NCI-H2107 treated with DMSO at 0.1 percent for 48 hours (cell line): Measurements from ENCODE around the gene TESK2.

Source experiments
- DNase-seq: peaks from one replicate; lab custom pipeline; 2025; ENCODE audit not compliant: unreplicated experiment; lab: John Stamatoyannopoulos, UW

The TESK2 gene

DNA sequence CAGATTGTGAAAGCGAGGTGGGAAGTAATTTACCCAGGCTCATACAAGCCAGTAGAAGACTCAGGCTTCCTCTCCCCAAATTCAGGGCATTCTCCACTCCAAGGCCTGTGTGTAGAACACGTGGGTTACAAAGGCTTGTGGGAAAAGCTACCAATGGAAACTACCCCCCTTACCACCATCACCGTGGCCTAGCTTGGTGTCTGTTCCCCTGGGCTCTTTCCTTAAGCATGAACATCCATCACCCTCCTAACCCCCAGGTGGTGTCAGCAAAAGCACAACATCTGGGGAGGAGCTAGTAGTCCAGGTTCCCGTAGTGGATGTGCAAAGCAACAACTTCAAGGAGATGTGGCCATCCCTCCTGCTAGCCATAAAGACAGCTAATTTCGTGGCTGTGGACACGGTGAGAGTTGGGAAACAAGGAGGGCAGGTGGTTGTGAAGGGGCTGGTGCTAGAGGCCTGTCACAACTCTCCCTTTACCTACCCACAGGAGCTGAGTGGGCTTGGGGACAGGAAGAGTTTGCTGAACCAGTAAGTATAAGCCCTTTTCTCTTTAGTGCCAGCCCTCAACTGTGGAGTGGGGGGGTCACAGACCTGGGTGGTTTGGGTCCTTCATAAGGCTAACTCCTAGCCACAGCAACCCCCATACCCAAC lies 150.0 kb downstream of the TESK2 start:
- DNase-seq, result peak; percentile 13

DNA sequence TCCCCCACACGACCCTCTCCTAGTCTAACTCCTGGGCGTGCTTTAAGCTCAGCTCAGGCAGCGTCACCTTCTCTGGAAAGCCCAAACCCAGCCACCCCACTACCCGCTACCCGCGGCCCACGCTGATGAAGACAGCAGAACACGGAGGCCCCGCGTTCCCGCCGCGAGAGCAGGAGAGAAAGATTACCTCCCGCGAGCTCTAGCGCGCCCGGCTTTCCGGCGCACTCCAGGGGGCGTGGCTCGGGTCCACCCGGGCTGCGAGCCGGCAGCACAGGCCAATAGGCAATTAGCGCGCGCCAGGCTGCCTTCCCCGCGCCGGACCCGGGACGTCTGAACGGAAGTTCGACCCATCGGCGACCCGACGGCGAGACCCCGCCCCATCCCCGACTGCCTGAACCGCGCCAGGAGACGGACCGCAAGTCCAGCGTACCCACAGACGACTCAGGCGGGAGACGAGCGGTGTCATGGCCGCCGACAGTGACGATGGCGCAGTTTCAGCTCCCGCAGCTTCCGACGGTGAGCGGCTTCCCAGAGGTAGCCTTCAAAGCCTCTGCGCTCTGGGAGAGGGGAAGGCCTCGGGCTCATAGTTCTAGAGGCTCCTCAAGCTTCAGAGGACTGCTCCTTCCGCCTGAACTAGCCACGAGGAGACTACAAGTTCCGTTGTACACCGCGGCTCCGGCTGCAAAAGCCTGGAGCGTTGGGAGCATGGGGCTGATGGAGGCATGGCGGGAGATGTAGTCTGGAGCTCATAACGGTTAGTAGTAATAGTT lies 151.0 kb downstream of the TESK2 start, which contains the start of the genes MUTYH and TOE1:
Gene MUTYH, minus strand, starts transcription at position 652 of the 770 bp plus-strand sequence. CDS start 5,935 bp downstream, outside the sequence.
Gene TOE1, plus strand, starts transcription at position 382 of the 770 bp plus-strand sequence. Its CDS starts 83 bp downstream, at position 465.
- DNase-seq, result peak; percentile 92

DNA sequence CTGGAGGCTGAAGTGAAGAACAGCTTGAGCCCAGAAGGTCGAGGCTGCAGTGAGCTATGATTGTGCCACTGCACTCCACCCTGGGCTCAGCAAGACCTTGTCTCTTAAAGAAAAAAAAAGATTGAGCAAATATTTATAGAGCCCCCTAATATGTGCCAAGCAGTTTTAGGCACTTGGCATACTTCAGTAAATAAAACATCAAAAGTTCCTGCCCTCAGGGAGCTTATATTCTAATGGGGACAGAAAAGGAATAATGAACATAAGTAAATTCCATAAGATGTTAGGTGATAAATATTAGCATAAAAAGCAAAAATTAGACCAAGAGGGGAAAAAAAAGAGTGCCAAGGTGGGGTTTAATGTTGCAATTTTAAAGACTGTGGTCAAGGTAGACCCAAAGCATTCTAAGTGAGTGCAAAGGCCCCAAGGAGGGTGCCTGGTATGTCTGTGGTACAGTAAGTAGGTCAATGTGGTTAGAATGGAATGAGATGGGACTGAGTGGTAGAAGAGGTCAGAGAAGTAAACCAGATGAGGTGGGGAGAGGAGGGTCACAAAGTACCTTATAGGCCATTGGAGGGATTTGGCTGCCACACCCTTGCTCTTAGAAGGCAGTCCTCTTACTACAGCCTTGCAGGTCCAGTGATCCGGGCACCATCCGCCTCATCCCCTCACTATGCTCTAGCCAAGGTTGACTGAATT lies 153.2 kb downstream of the TESK2 start:
- no peak for DNase-seq

DNA sequence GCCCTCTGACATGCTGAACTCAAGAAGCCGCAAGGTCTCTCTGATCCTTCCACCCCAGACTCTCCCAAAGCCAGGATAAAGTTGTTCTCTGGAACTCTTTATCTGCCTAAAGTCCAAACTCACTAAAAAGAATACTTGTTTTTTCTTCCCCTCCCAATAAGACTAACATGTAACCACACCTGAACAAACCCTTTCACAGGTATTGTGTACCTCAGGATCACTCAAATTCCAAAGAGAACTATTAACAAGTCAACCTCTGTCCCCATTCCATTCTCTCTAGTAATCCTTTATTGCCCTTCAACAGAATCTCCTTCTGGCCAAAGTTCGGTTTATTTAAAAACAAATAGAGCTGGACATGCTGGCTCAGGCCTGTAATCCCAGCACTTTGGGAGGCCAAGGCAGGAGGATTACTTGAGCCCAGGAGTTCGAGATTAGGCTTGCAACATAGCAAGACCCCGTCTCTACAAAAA lies 155.1 kb downstream of the TESK2 start:
- DNase-seq, result no peak

DNA sequence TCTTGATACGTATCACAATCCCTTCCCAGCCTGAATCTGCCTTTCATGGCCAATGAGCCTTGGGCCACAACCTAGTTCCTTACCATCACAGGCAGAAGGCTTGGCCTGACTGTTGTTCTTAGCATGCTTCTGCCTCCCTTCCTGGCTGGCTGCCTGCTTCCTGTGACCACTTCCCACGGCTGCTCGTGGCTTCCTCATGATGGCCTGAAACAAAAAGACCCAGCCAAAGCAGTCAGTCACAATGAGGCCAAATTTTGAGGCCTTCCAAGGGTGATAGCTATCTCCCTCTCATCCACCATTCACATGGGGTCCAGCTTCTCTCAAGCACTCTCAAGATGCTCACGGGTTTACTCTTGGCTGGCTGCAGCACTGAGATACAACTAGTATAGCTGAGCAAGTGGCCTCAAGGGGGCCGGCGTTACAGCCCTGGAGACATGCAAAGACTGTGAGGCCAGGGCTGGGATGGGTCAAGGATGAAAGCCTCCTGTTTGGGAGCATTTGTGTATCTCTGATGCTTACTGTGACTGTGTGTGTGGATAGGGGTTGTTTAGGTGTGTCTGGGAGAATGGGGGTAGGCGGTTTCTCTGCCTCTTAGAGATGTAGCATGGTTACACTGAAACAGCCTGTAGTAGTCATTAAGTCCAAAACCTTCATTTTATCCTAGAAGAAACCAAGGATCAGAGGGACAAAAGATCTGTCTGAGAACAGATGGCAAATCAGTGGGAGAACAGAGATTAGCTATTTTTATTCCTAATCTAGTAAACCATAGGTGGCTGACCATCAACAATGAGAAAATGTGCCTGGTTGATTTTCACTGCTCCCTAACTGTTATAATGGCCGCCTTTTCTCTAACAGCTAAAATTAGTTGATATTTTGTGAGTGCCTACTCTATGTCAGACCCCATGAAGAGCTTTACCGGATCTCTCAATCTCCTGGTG lies 156.4 kb downstream of the TESK2 start:
- DNase-seq, result no peak

DNA sequence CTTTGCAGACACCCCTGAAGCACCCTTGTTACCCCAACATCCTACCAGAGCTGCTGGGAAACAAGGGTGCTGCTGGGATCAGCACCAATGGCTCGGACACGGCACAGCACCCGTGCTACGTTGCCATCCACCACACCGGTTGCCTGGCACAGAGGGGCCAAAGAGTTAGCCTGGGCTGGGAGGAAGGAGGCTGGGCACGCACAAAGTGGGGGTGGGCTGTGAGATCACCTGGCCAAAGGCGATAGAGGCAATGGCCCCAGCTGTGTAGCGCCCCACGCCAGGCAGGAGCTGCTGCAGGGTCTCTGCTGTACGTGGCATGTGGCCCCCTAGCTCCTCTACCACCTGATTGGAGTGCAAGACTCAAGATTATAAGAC lies 158.6 kb downstream of the TESK2 start:
- no peak for DNase-seq

DNA sequence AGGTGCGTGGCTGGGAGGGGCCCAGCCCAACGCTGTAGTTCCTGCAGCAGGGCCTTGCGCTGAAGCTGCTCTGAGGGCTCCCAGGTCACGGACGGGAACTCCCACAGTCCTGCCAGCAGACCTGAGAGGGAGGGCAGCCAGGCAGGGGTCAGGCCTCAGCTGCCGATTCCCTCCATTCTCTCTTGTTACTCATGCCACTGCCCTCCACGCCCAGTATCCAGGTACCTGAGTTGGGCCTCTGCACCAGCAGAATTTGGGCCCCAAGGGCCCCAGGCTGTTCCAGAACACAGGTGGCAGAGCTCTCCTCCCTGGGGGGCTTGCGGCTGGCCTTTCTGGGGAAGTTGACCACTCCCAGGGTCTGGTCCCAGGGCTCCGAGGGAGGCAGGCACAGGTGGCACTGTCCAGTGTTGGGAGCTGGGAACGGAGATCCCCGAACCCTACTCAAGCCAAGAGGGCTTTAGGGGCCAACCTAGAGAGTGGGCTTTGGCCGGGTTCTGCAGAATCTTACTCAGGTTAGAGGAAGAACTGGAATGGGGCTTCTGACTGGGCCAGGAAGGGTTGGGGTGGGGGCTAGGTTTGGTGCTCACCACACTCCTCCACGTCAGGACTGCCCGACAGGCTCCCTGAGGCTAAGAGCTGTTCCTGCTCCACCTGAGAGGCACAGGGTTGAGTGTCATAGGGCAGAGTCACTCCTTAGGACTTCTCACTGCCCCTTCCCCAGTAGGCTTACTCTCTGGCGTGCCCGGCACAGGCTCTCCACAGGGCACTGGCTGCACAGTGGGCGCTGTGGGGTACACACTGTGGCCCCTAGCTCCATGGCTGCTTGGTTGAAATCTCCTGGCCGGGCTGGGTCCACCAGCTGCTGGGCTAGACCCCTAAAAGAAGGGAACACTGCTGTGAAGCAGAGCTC lies 159.3 kb downstream of the TESK2 start:
- DNase-seq, result no peak

DNA sequence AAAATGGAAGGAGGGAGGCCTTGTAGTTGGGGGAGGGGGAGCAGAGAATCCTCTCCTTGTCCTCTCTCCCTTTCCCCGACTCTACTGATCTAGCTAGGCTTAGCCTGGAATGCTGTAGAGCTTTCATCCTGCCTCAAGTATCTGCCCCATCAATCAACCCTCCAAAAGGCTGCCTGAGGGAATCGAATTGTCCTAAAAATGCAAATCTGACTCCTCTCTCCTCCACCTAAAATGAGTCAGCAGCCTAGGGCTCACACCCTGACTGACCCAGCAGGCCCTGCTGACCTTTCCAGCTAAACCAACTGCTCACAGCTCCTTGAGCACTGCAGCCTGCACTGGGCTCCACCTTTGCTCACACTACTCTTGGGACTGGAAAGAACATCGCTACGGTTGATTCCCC lies 161.5 kb downstream of the TESK2 start:
- no peak for DNase-seq

DNA sequence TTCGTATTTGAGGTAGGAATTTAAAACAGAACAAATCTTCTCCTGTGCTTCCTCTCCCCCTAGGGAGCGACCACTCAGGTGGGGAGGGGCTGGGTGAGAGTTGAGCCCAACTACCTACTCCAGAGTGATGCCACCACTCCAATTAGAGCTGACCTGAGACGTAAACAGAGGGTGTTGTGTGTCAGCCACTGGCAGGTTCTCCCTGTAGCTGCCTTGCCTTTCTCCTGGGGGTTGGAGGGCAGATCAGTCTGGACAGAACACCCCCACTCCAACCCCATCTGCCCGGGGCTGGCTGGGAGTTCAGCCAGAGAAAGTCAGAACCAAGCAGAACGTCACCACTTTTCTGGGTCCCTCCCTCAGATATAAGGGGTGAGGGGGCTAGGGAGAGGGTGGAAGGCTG lies 162.3 kb downstream of the TESK2 start:
- no peak for DNase-seq

DNA sequence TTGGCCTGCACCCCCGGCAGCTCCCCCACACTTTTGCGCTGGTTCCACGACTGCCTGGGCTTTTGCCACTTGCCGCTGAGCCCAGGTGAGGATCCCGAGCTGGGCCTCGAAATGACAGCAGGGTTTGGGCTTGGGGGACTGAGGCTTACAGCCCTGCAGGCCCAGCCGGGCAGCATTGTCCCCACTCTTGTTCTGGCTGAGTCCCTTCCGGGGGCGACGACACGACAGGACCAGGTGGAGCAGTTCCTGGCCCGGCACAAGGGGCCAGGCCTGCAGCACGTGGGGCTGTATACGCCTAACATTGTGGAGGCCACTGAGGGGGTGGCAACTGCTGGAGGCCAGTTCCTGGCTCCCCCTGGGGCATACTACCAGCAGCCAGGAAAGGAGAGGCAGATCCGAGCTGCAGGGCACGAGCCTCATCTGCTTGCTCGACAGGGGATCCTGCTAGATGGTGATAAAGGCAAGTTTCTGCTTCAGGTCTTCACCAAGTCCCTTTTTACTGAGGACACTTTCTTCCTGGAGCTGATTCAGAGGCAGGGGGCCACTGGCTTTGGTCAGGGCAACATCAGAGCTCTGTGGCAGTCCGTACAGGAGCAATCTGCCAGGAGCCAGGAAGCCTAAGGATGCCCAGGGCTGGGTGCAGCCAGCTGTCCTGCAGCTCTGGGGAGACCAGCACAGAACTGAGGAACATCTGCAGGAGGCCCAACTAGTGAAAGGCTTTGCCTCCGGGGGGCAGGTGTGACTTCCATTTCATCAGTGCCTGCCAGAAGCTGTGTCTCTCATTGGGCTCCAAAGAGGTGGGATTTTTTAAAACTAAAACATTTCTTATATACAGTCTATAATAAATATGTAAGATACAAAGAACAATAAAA lies 163.1 kb downstream of the TESK2 start:
- no peak for DNase-seq

DNA sequence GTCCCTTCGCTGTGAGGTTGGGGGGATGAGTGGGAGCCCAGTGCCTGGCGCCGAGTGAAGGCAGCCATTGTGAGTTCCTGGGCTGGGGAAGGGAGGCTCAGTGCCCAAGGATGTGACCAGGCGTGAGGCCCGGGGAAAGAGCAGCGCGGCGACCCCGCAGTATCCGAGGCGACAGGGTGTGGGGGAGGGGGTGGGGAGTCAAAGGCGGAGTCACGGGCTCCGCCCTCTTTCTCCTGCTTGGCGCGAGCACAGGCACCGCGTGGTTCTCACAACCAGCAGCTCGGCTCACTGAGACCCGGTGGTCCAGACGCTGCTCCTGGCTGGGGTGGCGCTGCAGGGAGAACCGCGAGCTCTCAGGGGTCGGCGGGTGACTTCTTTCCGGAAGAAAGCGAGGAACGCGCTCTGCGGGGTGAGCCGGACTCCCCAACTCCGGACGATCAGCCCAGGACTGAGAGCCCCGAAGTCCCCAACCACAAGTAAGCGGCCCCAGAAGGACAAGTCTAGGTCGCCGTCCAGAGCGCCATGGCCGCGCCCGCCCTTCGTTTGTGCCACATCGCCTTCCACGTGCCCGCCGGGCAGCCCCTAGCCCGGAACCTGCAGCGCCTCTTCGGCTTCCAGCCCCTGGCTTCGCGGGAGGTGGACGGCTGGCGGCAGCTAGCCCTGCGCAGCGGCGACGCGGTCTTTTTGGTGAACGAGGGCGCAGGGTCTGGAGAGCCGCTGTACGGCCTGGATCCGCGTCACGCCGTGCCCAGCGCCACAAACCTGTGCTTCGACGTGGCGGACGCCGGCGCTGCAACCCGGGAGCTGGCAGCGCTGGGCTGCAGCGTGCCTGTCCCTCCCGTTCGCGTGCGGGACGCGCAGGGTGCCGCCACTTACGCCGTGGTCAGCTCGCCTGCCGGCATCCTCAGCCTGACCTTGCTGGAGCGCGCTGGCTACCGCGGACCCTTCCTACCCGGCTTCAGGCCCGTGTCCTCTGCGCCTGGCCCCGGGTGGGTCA lies 164.0 kb downstream of the TESK2 start, which contains the start of gene HPDL:
Gene HPDL, plus strand, starts transcription at position 269 of the 997 bp plus-strand sequence. Its CDS starts 254 bp downstream, at position 523.
- no peak for DNase-seq

DNA sequence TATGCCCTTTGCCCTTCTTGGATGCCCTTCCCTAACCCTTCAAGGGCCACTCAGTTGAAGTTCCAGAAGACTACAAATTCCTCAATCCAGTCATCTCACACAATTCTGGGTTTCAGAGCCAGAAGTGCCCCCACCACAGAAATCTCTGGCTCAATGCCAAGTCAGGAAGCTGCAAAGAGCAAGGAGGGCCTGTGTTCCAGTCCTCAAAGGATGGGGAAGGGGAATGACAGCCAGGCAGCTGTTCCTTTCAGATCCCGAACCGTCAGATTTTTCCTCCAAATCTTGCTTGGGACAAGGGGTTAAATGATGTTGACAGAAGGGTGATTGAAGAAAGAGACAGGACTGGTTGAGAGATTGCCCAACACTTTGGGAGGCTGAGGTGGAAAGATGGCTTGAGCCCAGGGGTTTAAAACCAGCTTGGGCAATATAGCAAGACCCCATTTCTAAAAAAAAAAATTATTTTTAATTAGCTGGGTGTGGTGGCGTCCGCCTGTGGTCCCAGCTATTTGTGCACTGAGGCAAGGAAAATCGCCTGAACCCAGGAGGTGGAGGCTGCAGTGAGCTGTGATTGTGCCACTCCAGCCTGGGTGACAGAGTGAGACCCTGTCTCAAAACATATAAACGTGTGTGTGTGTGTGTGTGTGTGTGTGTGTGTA lies 165.0 kb downstream of the TESK2 start:
- DNase-seq, result no peak

DNA sequence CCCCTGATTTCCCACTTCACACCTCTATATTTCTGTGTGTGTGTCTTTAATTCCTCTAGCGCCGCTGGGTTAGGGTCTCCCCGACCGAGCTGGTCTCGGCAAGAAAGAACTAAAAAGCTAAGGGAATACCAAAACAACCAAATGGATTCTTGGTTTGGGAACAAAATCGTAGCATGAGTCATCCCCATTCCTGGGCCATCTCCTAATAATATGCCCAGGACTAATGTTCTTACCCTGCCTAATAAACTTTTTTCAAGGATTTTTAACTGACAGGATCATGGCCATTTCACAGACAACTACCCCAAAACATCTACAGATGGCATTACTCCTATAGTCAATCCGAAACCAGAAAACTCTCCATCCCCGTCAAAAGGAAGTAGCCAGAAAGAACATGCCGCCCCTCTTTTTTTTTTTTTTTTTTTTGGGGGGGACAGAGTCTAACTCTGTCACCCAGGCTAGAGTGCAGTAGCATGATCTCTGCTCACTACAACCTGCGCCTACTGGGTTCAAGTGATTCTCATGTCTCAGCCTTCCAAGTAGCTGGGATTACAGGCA lies 168.4 kb downstream of the TESK2 start:
- no peak for DNase-seq

DNA sequence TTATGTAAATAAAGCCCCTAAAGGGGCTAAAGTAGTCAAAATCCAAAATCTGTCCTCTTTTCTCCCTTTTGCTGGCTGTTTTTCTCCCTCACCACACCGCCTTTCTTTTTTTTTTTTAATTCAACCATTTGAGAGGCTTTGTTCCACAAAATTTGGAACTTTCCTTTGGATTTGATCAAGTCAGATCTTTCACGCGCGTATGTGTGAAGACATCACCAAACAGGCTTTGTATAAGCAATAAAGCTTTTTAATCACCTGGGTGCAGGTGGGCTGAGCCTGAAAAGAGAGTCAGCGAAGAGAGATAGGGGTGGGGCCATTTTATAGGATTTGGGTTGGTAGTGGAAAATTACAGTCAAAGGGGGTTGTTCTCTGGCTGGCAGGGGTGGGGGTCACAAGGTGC lies 169.5 kb downstream of the TESK2 start:
- DNase-seq, result no peak

DNA sequence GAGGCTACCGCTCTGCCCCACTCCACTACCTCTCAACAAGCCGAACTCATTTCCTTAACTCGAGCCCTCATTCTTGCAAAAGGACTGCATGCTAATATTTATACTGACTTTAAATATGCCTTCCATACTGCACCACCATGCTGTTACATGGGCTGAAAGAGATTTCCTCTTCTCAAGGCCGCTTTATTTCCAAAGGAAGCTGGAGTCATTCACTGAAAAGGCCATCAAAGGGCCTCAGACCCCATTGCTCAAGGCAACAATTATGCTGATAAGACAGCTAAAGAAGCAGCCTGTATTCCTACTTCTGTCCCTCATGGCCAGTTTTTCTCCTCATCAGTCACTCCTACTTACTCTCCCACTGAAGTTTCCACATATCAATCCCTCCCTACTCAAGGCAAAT lies 171.2 kb downstream of the TESK2 start:
- no peak for DNase-seq

DNA sequence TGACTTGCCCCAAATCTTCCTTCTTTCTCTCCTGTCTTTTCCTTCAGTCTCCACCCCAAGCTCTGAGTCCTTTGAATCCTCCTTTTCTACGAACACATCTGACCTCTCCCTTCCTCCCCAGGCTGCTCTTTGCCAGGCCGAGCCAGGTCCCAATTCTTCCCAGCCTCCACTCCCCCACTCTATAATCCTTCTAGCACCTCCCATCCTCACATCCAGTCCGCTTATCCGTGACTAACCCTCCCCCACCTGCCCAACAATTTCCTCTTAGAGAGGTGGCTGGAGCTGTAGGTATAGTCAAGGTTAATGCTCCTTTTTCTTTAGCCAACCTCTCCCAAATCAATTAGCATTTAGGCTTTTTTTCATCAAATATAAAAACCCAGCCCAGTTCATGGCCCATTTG lies 173.8 kb downstream of the TESK2 start:
- DNase-seq, result no peak

DNA sequence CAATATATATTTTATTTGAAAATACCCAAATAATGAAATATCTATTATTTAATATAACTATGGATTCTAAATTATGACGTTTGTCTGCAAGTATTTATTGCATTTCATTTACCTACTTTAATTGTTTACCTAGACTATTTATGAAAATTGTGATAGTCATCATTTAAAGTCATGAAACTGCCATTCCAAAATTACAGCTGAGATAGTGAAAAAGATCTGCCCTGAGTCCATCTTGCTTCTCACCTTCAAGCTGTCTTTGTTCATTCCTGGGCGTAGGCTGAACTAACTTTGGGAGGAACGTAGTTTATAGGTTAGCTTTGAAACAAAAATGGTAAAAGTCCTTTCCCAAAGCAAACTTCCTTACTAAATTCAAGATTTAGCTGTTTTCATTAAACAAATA lies 176.7 kb downstream of the TESK2 start:
- DNase-seq, result no peak
